GM19025 (cell line): ENCODE data around the gene F11.
"Not testable (repeated sequence)": the region's sequence is repeated elsewhere in the genome, so short reads cannot be mapped to it uniquely, and the experiment has no call there.

Experiments
- ATAC-seq: cut with Tn5 transposase; IDR thresholded peaks from one replicate; pipeline ENCODE4 v1.9.1; 2021; ENCODE audit warnings: mild to moderate bottlenecking, low read depth, moderate library complexity; ENCODE audit not compliant: unreplicated experiment

Gene F11

GRCh38 chr4:186297013-186297645, 31.1 kb downstream of the F11 start:
- no peak for ATAC-seq

GRCh38 chr4:186298031-186298647, 32.1 kb downstream of the F11 start:
- ATAC-seq: no peak

- no peak for ATAC-seq
These were observed 33.3 kb downstream of the F11 start for GRCh38 chr4:186299291-186299690.

- no peak for ATAC-seq
These were observed 34.8 kb downstream of the F11 start for GRCh38 chr4:186300659-186301390.

DNA sequence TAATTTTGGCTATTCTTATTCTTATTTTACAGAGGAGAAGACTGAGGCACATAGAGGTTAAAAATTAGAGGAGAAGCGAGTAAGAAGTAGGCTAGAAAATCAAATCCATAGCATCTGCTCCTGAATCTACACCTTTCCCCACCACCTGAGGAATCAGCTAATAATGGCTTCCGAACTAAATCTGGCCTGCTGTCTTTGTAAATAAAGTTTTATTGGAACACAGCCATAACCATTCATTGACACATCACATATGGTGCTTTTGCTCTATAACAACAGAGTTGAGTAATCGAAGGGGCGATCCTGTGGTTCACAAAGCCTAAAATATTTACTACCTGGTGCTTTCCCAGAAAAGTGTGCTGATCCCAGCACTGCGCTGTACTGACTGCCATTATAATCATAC, 38.2 kb downstream of the F11 start:
- no peak for ATAC-seq

- ATAC-seq: no peak
These were observed 39.0 kb downstream of the F11 start for GRCh38 chr4:186304866-186305505.

DNA sequence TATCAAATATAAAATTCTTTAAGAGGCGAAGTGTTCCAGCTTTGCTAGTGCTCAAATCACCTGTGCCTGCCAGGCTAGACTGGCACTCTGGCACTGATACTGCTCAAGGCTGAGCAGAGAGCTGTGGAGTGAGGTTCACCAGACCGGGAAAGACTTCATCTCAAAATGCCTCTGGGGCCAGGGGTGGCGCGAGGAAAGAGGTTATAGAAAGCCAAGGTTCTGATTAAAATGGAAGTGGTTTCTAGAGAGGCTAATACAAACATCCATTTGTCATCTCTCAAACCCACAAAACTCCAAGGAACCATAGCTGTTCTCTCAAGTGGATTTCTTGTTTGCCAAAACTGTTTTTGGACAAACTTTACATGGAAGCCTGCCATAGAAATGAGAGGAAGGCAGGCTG, 41.5 kb downstream of the F11 start:
- ATAC-seq: no peak

- no peak for ATAC-seq
These were observed 41.9 kb downstream of the F11 start for GRCh38 chr4:186307916-186308315.

DNA sequence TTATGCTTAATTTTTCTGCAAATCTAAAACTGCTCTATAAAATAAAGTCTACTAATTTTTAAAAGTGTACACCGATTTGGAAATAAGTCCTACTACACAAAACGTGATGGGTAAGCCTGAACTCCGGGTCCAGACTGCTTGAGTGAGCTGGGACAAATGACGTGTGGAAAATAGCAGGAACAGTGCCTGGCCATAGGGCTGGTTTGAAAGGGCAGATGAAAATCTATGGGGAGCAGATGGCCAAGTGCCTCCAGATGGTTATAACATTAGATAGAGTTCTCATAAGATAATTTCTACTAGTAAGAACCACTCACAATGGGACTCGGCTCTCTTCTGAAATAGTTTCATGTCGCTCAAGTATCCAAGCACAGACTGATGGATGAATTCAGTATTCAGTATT, 52.5 kb downstream of the F11 start:
- ATAC-seq: no peak

DNA sequence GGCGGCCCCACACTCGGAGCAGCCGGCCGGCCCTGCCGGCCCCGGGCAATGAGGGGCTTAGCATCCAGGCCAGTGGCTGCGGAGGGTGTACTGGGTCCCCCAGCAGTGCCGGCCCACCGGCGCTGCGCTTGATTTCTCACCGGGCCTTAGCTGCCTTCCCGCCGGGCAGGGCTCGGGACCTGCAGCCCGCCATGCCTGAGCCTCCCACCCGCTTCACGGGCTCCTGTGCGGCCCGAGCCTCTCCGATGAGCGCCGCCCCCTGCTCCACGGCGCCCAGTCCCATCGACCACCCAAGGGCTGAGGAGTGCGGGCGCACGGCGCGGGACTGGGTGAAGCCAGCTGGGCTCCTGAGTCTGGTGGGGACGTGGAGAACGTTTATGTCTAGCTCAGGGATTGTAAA, 58.7 kb downstream of the F11 start:
- ATAC-seq: not testable (repeated sequence)

DNA sequence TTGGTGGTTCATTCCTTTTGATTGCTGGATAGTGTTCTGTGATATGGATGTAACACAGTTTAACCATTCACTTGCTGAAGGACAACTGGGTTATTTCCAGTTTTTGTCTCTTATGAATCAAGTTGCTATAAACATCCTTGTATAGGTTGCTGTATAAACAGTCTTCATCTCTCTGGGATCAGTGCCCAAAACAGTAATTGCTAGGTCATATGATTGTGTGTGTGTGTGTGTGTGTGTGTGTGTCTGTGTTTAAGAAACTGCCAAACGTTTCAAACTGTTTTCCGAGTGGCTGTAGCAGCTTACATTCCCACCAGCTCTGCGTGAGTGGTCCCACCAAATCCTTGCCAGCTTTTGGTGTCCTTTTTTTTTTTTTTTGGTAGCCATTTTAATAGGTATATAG, 60.4 kb downstream of the F11 start:
- ATAC-seq: no peak

DNA sequence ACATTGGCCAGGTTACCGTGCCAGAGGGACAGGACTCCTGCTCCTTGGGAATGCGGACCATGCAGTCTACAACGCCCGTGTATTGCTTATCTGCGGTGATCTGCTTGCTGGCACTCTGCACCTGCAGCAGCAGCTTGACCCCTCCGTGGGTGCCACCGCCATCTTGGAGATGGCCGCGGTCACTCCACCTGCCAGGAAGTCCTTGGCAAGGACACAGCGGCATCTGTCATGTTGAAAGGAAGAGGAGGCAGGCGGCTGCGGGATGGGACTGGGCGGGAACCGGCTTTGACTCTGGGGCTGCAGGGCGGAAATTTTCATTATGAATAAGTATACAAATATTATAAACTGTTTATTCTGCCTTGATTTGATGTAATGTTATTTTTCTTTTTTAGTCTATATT, 63.4 kb downstream of the F11 start:
- no peak for ATAC-seq

GRCh38 chr4:186330368-186330767, 64.4 kb downstream of the F11 start:
- no peak for ATAC-seq

GRCh38 chr4:186335793-186336192, 69.8 kb downstream of the F11 start:
- ATAC-seq: no peak
